Osteoblast (primary cell): ENCODE results near the gene PLA2G6. TPM values are rescaled to one million over a fixed set of nuclear protein-coding genes. Genes with fewer than 3 reads are reported as not detected.

Experiments
- DNase-seq: peaks from one replicate; pipeline ENCODE4 v3.0.0; 2011; ENCODE audit warnings: low spot score, mixed read lengths; ENCODE audit not compliant: insufficient read length; ENCODE audit errors: missing footprints
- H2AFZ ChIP-seq: 2 replicates; pipeline ENCODE4 v1.6.0; 2011; ENCODE audit warnings: mild to moderate bottlenecking, low read length
- H3K27ac ChIP-seq: 2 replicates; pipeline ENCODE4 v1.5.1; 2011; ENCODE audit warnings: mild to moderate bottlenecking, low read depth, low read length, moderate library complexity
- H3K27me3 ChIP-seq: 2 replicates; pipeline ENCODE4 v1.6.0; 2012; ENCODE audit warnings: mild to moderate bottlenecking, control low read depth, inconsistent platforms, low read length, moderate library complexity; ENCODE audit not compliant: insufficient read depth
- H3K36me3 ChIP-seq: 2 replicates; pipeline ENCODE4 v1.5.1; 2011; ENCODE audit warnings: mild to moderate bottlenecking, low read length, control low read depth, moderate library complexity; ENCODE audit not compliant: insufficient read depth
- H3K4me1 ChIP-seq: 2 replicates; pipeline ENCODE4 v1.5.1; 2011; ENCODE audit warnings: mild to moderate bottlenecking, low read length, control low read depth, moderate library complexity; ENCODE audit not compliant: insufficient read depth
- H3K4me2 ChIP-seq: 2 replicates; pipeline ENCODE4 v1.6.0; 2011; ENCODE audit warnings: mild to moderate bottlenecking, low read length; ENCODE audit not compliant: insufficient read depth
- H3K4me3 ChIP-seq: fragments of 200-600 bp; sonication (generic); 3 replicates; pipeline ENCODE4 v1.5.1; 2012; ENCODE audit warnings: mild to moderate bottlenecking, low read length, inconsistent platforms; ENCODE audit not compliant: insufficient read depth
- H3K79me2 ChIP-seq: 2 replicates; pipeline ENCODE4 v1.6.0; 2012; ENCODE audit warnings: mild to moderate bottlenecking, low read length, control low read depth, inconsistent platforms; ENCODE audit not compliant: insufficient read depth
- H3K9me3 ChIP-seq: 2 replicates; pipeline ENCODE4 v1.5.1; 2011; ENCODE audit warnings: low read depth, low read length, control low read depth
- H4K20me1 ChIP-seq: 2 replicates; pipeline ENCODE4 v1.6.0; 2012; ENCODE audit warnings: mild to moderate bottlenecking, low read length, control low read depth; ENCODE audit not compliant: insufficient read depth
- small RNA-seq: library from RNA; depleted of rRNA; stranded (forward); fragments of <200 nt; gene quantifications from one replicate; pipeline ENCODE3, GENCODE V24; 2012
- total RNA-seq: library from RNA; depleted of rRNA; stranded (reverse); fragments of >200 nt; gene quantifications from 2 replicates; pipeline ENCODE4 v1.2.3, GENCODE V29; 2012
- TF ChIP-seq, protein P1 (sequence below): IDR thresholded peaks from 2 replicates; pipeline ENCODE4 v1.5.1; 2011; ENCODE audit warnings: mild to moderate bottlenecking, low read depth, low read length, moderate library complexity; ENCODE audit errors: extremely low read depth

PLA2G6 gene
- total RNA-seq, 1 donor: 12.3 TPM

DNA sequence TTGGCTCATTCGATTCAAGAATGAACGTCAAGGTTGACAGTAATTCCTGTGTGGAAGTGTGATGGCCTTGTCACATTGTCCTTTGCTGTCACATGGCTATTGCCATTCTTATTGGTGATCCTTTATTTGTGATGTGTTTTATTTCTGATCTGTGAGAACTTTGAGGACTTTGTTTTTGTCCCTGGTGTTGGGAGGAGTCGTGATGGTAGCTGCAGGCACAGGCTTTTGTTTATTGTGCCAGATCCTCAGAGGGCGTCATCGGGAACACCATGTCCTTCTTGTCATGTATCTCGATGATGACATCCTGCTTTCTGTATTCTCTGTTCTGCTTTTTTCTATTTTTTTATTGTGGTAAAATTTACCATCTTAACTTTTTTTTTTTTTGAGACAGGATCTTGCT, 118.8 kb downstream of the PLA2G6 start:
- peak; percentile 58 for DNase-seq

More for the DNA sequence above, 118.8 kb downstream of the PLA2G6 start:
- Histone ChIP-seq H3K79me2 (no peaks in the 10 kb centered on the region), H3K4me1 (peaks cover 4% of the 10 kb centered on the region), H4K20me1 (no peaks in the 10 kb centered on the region), H3K4me3 (no peak overlapping the region), H3K9me3 (no peaks in the 10 kb centered on the region), H3K4me2 (no peak overlapping the region), H2AFZ (no peak overlapping the region), H3K27ac (no peak overlapping the region), H3K36me3 (peaks cover 34% of the 10 kb centered on the region), H3K27me3 (no peaks in the 10 kb centered on the region)
- TF ChIP-seq, protein P1, sequence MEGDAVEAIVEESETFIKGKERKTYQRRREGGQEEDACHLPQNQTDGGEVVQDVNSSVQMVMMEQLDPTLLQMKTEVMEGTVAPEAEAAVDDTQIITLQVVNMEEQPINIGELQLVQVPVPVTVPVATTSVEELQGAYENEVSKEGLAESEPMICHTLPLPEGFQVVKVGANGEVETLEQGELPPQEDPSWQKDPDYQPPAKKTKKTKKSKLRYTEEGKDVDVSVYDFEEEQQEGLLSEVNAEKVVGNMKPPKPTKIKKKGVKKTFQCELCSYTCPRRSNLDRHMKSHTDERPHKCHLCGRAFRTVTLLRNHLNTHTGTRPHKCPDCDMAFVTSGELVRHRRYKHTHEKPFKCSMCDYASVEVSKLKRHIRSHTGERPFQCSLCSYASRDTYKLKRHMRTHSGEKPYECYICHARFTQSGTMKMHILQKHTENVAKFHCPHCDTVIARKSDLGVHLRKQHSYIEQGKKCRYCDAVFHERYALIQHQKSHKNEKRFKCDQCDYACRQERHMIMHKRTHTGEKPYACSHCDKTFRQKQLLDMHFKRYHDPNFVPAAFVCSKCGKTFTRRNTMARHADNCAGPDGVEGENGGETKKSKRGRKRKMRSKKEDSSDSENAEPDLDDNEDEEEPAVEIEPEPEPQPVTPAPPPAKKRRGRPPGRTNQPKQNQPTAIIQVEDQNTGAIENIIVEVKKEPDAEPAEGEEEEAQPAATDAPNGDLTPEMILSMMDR: no peak

Small RNA genes lying within 50 kb of the gene (small RNA-seq; reads per million reads assigned to genes)
- not detected for gene RN7SL704P

Other genes starting within 250 kb of the PLA2G6 start
- gene C22orf23, start 228.2 kb downstream of the PLA2G6 start, total RNA-seq: 0.29 and 0.72 TPM in 2 replicates
- gene POLR2F, start 228.1 kb downstream of the PLA2G6 start, total RNA-seq: 14.8 and 18.6 TPM in 2 replicates
- gene SOX10, start 197.3 kb downstream of the PLA2G6 start, total RNA-seq: not detected in 2 replicates
- gene PICK1, start 124.4 kb downstream of the PLA2G6 start, total RNA-seq: 14.4 and 15.6 TPM in 2 replicates
- not detected in 2 replicates for gene SLC16A8, start 97.6 kb downstream of the PLA2G6 start, total RNA-seq
- 0.88 and 1.1 TPM in 2 replicates for gene BAIAP2L2, start 71.1 kb downstream of the PLA2G6 start, total RNA-seq
- gene MAFF, start 20.2 kb upstream of the PLA2G6 start, total RNA-seq: 16.5 and 22.4 TPM in 2 replicates
- 29.8 and 30.0 TPM in 2 replicates for gene TMEM184B, start 91.2 kb upstream of the PLA2G6 start, total RNA-seq
- gene CSNK1E, start 135.6 kb upstream of the PLA2G6 start, total RNA-seq: 142 and 152 TPM in 2 replicates